Suprapubic skin (tissue), 4 donors: Measurements from ENCODE around the gene MDFI.

Experiments used
- CTCF ChIP-seq, 2 donors: fragments of 200-600 bp in 1 of 2; fragments of 450-650 bp in 1 of 2; sonication (generic) in 1 of 2; IDR thresholded peaks; one replicate each; pipeline ENCODE4 v1.5.1; 2016 to 2019; ENCODE audit warnings: antibody characterized with exemption in 2 of 2, mild to moderate bottlenecking in 1 of 2, moderate library complexity in 1 of 2
- EP300 ChIP-seq: sonication (generic); formaldehyde crosslinking; IDR thresholded peaks from one replicate; pipeline ENCODE4 v1.6.1; 2017; ENCODE audit warnings: antibody characterized with exemption
- POLR2A ChIP-seq, 2 donors: fragments of 450-650 bp; IDR thresholded peaks; one replicate each; pipeline ENCODE4 v1.6.1; 2017; ENCODE audit warnings: antibody characterized with exemption in 2 of 2, mild to moderate bottlenecking in 2 of 2, moderate library complexity in 2 of 2
- POLR2AphosphoS5 ChIP-seq, 3 donors: sonication (generic); formaldehyde crosslinking; IDR thresholded peaks; one replicate each; pipeline ENCODE4 v1.6.1; 2017; ENCODE audit warnings: antibody characterized with exemption in 3 of 3

DNA sequence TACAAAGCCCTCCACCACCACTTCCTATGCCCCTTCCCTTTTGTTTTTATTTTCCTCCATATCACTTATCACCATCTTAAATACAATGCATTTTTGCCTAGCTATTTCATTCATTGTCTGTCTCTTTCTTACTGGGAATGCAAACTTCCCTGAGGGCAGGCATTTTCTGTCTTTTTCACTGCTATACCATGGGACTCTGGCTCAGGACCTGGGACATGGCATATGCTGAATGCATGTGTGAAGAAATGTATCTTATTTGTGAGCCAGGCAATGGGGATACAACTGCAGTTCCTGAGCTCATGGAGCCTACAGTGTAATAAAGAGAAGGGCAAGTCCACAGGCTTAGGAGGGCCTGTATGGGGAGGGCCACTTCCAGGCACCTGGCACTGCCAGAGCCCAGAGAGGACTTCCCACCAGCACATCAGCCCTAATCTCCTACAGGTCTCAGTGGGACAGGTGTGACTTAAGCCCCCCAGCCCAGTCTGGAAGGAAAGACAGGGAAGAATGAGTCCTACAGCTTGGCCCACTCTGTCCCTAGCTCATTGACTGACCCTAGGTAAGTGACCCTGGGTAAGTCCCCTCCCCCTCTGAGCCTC lies 53.9 kb downstream of the MDFI start:
- TF ChIP-seq CTCF (IDR thresholded peaks at IDR 0.05) (no peak), POLR2A (IDR thresholded peaks at IDR 0.05) (no peak), EP300 (no peak), POLR2AphosphoS5 (IDR thresholded peaks at IDR 0.05) (no peak)
